H1 (cell line): ENCODE data around the gene TMEM150B. TPM values are rescaled to one million over a fixed set of nuclear protein-coding genes. Genes with fewer than 3 reads are reported as not detected.

ENCODE experiments used
- CBX8 ChIP-seq: fragments of 300-800, 300-1000 bp; sonication (generic); IDR thresholded peaks from 2 replicates; pipeline ENCODE4 v1.7.1; 2016; ENCODE audit warnings: low read depth, low read length, borderline replicate concordance
- CHD2 ChIP-seq: IDR thresholded peaks from 2 replicates; pipeline ENCODE4 v1.6.1; 2012; ENCODE audit warnings: low read length, improper control_type of control experiment
- CHD7 ChIP-seq: fragments of 300-600 bp; sonication (generic); IDR thresholded peaks from 2 replicates; pipeline ENCODE4 v1.7.1; 2012; ENCODE audit warnings: low read length, moderate library complexity, mild to moderate bottlenecking, inconsistent platforms; ENCODE audit not compliant: insufficient replicate concordance
- CTBP2 ChIP-seq: IDR thresholded peaks from 2 replicates; pipeline ENCODE4 v1.7.0; 2011; ENCODE audit warnings: borderline replicate concordance, mild to moderate bottlenecking, moderate library complexity, mixed read lengths, low read length; ENCODE audit not compliant: insufficient read depth, insufficient read length
- GTF2F1 ChIP-seq: IDR thresholded peaks from 2 replicates; pipeline ENCODE4 v1.6.1; 2012; ENCODE audit warnings: low read depth, low read length, improper control_type of control experiment, borderline replicate concordance
- ZNF274 ChIP-seq: IDR thresholded peaks from 2 replicates; pipeline ENCODE4 v1.7.0; 2012; ENCODE audit warnings: low read length, borderline replicate concordance; ENCODE audit errors: extremely low read depth
- polyA plus RNA-seq, 7 experiments: library from polyadenylated mRNA; depleted of rRNA in 3 of 7; stranded (reverse) in 5 of 7; unstranded in 2 of 7; fragments of >200 nt in 5 of 7; fragments of 200-250 nt in 2 of 7; gene quantifications; 1 replicate in 5 of 7; 2 replicates in 1 of 7; 4 replicates in 1 of 7; pipeline versions ENCODE4 v1.2.1 to v1.2.3, GENCODE V29; 2011 to 2013; ENCODE audit warnings: missing spikeins in 2 of 7, mixed read lengths in 2 of 7
- total RNA-seq: library from RNA; stranded (reverse); fragmentation: NEBNext Ultra II Directional; extraction: Animal tissue kit (Norgen Biotek cat#: 25700); gene quantifications from 2 replicates; pipeline ENCODE4 v1.2.1, GENCODE V29; 2021

The TMEM150B gene
- total and polyA plus RNA-seq, 2 of the 8 experiments (the other 6 are each of a cell fraction or from before 2014, with no cell fraction given) = 0.41 to 0.91 TPM

DNA sequence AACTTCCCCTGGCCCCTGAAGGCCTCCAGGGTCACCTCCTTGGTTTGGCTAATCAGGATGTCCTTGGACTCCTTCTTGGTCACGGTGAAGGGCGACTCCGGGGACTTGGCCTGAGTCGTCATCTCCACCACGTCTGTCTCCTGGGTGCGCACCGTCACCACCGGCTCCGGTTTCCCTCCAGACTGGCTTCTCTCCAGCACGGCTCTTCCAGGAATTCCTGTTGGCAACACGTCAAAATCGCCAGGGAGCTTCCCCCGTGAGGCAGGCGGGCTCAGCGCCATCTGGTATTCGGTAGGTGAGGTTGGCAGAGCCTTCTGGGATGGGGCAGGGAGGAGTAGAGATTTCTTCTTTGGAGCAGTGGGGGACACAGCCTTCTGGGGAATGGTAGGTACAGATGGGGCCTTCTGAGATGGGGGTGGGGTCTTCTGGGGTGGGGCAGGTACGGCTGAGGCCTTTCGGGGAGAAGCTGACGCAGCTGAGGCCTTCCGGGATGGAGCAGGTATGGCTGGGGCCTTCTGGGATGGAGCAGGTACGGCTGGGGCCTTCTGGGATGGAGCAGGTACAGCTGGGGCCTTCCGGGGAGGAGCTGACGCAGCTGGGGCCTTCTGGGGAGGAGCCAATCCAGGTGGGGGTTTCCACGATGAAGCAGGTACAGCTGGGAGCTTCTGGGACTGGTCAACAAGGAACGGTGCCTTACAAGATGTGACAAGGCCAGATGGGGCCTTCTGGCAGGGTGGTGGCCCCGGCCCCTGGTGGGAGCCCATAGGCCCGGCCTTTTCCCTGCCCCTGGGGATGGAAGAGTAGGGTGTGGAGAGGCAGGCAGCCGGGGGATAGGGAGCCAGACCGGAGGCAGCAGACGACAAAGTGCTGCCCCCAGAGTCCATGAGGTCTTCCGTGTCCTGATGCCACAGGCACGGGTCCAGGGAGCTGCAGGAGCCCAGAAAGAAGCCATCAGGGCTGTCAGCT, 34.1 kb upstream of the TMEM150B start (continued):
- no peak for TF ChIP-seq CHD2
- no peak for TF ChIP-seq GTF2F1
- no peak for TF ChIP-seq CHD7
- TF ChIP-seq CBX8 = no peak
- TF ChIP-seq CTBP2 = no peak
- no peak for TF ChIP-seq ZNF274
